Endothelial cell of umbilical vein (primary cell): ENCODE data around the gene KLF5.

Experiments
- CTCF ChIP-seq, 2 donors: IDR thresholded peaks; 1 replicate in 1 of 2; 2 replicates in 1 of 2; pipeline ENCODE4 v1.5.1; 2011; ENCODE audit warnings: low read length in 2 of 2, mild to moderate bottlenecking in 2 of 2, moderate library complexity in 2 of 2, control low read depth in 1 of 2, inconsistent platforms in 1 of 2, low read depth in 1 of 2; ENCODE audit not compliant: insufficient read depth in 1 of 2; ENCODE audit errors: extremely low read depth in 1 of 2
- EZH2 ChIP-seq: IDR thresholded peaks from 2 replicates; pipeline ENCODE4 v1.6.1; 2012; ENCODE audit warnings: borderline replicate concordance, low read depth, mild to moderate bottlenecking, moderate library complexity, low read length, inconsistent platforms; ENCODE audit not compliant: severe bottlenecking
- POLR2A ChIP-seq: IDR thresholded peaks from 2 replicates; pipeline ENCODE4 v1.6.1; 2012; ENCODE audit warnings: low read depth, mild to moderate bottlenecking, control low read depth, low read length

- no peak for TF ChIP-seq POLR2A
- TF ChIP-seq CTCF (IDR thresholded peaks at IDR 0.05; ENCODE audit: extremely low read depth in 1 of 2, insufficient read depth in 1 of 2, low read depth in 1 of 2, low read length in 2 of 2), result no peak
- TF ChIP-seq EZH2, result no peak
Observed at GRCh38 chr13:73101351-73102007, 42.7 kb downstream of the KLF5 start.
